Subcutaneous adipose tissue (tissue), 4 donors: Measurements from ENCODE around the gene TMEM79. TPM values are rescaled to one million over a fixed set of nuclear protein-coding genes. Genes with fewer than 3 reads are reported as not detected.

ENCODE experiments used
- CTCF ChIP-seq: fragments of 450-650 bp; IDR thresholded peaks from one replicate; pipeline ENCODE4 v1.5.1; 2016; ENCODE audit warnings: low read depth, mild to moderate bottlenecking, control low read depth, antibody characterized with exemption, moderate library complexity
- total RNA-seq, 4 donors: library from RNA; depleted of rRNA; stranded (reverse); fragments of >200 nt; gene quantifications; one replicate each; pipeline ENCODE4 v1.1.0, GENCODE V29; 2016

TMEM79 gene
- total RNA-seq, 4 donors from 2014 or later: 1.0 to 2.3 (median 2.2) TPM; not detected in 1

DNA sequence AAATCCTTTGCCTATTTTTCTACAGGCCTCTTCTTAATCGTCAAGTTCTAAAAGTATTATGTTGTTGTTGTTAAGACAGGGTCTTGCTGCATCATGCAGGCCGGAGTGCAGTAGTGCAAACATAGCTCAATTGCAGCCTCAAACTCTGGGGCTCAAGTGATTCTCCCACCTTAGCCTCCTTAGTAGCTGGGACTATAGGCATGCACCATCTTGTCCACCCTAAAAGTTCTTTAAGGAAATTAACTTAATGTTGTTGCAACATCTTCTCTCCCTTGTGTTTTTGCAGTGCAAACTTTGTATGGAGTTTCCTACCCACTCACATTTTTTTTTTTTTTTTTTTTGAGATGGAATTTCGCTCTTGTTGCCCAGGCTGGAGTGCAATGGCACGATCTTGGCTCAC lies 19.1 kb downstream of the TMEM79 start:
- no peak for TF ChIP-seq CTCF

DNA sequence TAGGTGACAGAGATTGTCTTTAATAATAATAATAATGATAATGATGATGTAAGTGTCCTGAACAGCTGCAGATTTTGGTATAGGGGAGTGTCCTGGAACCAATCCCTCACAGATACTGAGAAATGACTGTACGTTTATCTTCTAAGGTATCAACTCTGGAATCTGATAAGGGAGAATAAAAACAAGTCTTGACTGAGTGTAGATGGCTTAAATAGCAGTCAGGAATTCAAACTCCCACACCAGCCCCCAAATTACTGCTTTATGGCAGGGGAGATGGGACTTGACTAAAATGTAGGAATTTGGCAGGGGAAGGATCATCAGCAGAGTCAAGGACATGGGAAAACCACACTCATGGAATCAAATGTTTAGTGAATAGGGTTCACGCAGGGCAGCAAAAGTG lies 21.1 kb downstream of the TMEM79 start:
- TF ChIP-seq CTCF: no peak

DNA sequence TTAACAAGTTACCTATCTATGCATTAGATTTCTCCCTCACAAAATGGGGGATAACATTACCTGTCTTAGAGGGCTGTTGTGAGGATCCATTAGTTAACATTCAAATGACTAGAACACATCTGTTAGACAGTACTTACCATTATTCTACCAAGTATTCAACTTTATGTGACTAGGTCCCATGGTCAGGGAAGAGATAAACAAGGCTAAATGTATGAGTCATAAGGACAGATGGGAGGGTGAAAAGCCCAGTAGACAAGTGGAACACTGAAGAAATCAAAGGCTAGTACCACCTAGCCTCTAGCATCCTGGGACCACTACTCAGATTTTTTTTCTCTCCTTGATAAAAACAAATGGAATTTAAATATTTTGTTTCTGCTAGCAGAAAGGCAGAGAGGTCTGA lies 24.0 kb downstream of the TMEM79 start:
- no peak for TF ChIP-seq CTCF

DNA sequence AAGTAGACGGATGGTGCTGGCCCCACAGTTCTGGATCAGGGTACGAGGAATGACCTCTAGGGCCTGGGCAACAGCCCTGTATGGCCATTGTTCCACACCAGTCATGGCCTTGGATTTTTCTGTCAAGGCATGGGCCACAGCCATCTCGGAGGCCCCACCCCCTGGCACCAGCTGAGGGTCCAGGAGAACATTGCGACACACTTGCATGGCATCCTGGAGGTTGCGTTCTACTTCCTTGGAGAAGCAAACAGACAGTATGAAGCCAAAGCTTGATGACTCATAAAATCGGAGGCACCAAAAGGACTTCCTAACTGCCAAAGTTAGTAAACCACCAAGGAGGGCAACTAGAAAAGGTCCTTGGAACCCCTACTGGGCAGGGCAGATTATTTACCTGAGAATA lies 26.8 kb downstream of the TMEM79 start:
- TF ChIP-seq CTCF: no peak

DNA sequence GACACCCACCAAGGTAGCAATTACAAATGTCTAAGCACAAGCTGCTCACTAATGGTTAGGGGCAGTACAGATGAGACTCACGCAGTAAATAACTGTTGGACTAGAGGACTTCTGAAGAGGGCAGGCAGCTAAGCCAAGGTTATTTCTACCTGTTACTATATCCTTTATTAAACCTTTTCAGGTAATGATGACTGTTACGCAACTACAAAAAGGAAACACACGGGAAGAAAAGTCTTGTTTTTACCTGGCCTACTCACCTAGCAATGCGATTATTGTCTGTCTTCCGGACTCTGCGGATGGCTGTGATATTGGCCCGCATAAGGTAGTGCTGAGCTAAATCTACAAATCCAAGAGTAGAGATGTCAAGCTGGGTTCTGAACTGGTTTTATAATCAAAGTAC lies 32.8 kb downstream of the TMEM79 start:
- no peak for TF ChIP-seq CTCF

DNA sequence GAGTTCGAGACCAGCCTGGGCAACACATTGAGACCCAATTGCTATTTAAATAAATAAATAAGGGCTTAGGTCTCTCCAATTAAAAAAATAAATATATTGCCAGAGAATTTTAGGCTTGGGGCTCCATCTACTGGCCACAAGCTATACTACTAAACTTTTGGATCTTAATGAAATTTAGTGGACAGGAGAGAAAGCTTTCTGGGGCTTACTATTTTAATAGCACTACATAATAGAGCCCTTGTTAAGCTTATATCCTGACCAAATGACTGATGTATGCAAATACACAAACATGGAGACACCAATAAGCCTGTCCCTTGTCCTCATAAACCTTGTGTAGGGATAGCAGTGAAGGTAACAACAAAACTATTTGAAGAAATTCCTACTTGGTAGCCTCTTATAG lies 35.5 kb downstream of the TMEM79 start:
- no peak for TF ChIP-seq CTCF

GRCh38 chr1:156320560-156320959 lies 36.4 kb downstream of the TMEM79 start:
- no peak for TF ChIP-seq CTCF
